ENCODE results near the gene ARHGEF12.

ARHGEF12 gene

DNA sequence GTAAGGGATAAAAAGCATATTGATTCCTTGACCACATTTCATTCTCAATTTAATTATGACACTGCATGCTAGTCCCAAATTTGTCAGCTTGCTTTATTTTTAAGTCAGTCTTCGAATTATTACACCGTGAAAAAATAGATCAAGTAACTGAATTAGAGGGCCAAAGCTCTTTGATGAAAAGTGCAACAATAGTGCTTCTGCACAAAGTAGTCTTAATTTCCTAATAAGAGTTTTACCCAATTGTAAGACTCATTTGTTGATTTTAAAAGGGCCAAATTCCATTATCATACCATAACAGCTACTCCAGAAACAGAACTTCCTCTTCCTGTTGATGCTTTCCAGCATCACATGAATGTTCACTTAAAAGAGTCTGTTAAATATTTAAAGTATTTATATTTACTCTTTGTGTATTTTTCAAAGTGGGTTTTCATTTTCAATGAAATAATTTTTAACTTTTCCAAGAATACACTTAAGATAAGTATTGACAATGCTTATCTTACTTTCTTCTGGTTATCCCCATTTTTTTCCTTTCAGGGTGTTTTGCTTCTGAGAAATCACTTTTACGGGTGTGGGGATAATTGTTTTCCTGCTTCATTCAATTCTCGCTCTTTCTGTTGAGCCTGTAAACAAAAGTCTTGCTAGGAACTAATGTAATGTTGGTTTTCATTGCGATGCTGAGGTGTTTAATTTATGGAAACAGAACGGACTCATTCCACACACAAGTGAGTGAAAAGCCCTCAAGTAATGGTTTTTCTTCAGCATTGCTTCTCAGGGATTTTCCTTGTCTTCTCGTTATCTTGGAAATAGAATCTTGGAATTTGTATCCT, 2.1 kb downstream of the ARHGEF12 start:
- DNase-seq (ENCODE audit: low spot score), result no peak
- in situ Hi-C loops (cut with MboI; ENCODE audit: low sequenced_read_pairs, unreplicated experiment), result no loop called here
- TF ChIP-seq CTCF (IDR thresholded peaks at IDR 0.05; ENCODE audit: borderline replicate concordance, control extremely low read depth, extremely low read depth, insufficient read depth, missing control alignments), result no peak

GRCh38 chr11:120339394-120339890, 3.2 kb downstream of the ARHGEF12 start:
- no peak for TF ChIP-seq CTCF (IDR thresholded peaks at IDR 0.05; ENCODE audit: borderline replicate concordance, control extremely low read depth, extremely low read depth, insufficient read depth, missing control alignments)
- no peak for DNase-seq (ENCODE audit: low spot score)
- in situ Hi-C loops (cut with MboI; ENCODE audit: low sequenced_read_pairs, unreplicated experiment), result no loop called here

GRCh38 chr11:120340529-120340928, 4.3 kb downstream of the ARHGEF12 start:
- DNase-seq (ENCODE audit: low spot score), result no peak
- TF ChIP-seq CTCF (IDR thresholded peaks at IDR 0.05; ENCODE audit: borderline replicate concordance, control extremely low read depth, extremely low read depth, insufficient read depth, missing control alignments), result no peak
- in situ Hi-C loops (cut with MboI; ENCODE audit: low sequenced_read_pairs, unreplicated experiment), result no loop called here

DNA sequence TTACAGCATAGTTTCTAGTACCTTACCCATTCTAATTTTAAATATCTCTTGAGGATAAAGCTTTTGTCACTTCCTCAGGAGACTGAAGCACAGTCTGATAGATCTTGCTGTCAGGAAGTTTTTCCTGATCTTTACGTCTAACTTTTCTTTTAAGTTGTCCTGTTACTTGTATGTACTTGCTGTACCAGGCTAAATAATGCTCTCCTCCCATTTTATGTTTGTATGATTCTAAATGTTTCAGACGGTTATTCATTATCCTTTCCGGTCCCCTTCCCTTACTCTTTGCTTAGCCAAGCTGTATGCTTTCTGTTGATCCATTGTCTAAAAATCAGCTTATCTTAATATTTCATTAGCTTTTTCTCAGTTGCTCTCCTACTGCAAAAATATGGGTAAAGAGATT, 6.0 kb downstream of the ARHGEF12 start:
- in situ Hi-C loops (cut with MboI; ENCODE audit: low sequenced_read_pairs, unreplicated experiment), result no loop called here
- no peak for TF ChIP-seq CTCF (IDR thresholded peaks at IDR 0.05; ENCODE audit: borderline replicate concordance, control extremely low read depth, extremely low read depth, insufficient read depth, missing control alignments)
- DNase-seq (ENCODE audit: low spot score), result no peak

GRCh38 chr11:120342678-120343077, 6.5 kb downstream of the ARHGEF12 start:
- no peak for DNase-seq (ENCODE audit: low spot score)
- in situ Hi-C loops (cut with MboI; ENCODE audit: low sequenced_read_pairs, unreplicated experiment), result no loop called here
- no peak for TF ChIP-seq CTCF (IDR thresholded peaks at IDR 0.05; ENCODE audit: borderline replicate concordance, control extremely low read depth, extremely low read depth, insufficient read depth, missing control alignments)

DNA sequence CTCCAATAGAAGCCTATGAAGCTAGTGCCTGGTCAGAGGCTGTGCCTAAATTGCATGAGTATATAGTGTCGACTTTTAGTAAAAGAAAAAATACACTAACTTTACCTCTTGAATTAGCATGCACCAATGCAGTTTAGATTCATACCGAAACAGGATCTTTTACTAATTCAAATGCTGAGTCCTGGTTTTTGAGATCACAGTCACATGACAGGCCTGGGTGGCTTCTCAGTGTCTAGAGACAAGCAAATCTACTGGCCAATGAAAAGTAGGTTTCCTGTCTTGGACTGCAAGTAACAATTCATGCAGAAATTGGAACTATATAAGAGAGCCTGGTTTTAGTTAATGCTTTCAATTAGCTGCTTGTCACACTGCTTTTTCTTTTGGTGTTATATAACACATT, 7.2 kb downstream of the ARHGEF12 start:
- in situ Hi-C loops (cut with MboI; ENCODE audit: low sequenced_read_pairs, unreplicated experiment), result no loop called here
- DNase-seq (ENCODE audit: low spot score), result peak; percentile 73
- no peak for TF ChIP-seq CTCF (IDR thresholded peaks at IDR 0.05; ENCODE audit: borderline replicate concordance, control extremely low read depth, extremely low read depth, insufficient read depth, missing control alignments)

Data from GM13976 (cell line).